ENCODE results near the gene SH2D1A. TPM values are rescaled to one million over a fixed set of nuclear protein-coding genes. Genes with fewer than 3 reads are reported as not detected.
"Not testable (repeated sequence)": the region's sequence is repeated elsewhere in the genome, so short reads cannot be mapped to it uniquely, and the experiment has no call there.

SH2D1A gene
- total RNA-seq, 1 experiment from 2014 or later = not detected

DNA sequence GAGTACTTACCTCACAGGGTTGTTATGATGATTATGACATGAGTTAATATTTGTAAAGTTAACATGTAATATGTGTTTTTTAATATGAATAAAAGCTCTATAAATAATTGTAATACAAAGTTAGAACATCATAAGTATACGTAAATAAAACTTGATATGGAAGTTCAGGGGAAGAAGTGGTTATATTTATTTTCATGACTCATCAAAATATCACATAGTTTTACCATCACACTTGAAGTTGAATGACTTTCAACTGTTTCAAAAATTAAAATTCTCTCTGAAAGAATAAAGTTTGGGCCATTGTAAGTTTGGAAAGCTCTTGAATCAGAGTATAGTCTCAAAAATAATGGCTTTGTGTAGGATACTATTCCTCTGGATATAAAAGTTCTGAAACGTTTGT lies 8.3 kb downstream of the SH2D1A start:
- no peak for DNase-seq (ENCODE audit: low read depth)

DNA sequence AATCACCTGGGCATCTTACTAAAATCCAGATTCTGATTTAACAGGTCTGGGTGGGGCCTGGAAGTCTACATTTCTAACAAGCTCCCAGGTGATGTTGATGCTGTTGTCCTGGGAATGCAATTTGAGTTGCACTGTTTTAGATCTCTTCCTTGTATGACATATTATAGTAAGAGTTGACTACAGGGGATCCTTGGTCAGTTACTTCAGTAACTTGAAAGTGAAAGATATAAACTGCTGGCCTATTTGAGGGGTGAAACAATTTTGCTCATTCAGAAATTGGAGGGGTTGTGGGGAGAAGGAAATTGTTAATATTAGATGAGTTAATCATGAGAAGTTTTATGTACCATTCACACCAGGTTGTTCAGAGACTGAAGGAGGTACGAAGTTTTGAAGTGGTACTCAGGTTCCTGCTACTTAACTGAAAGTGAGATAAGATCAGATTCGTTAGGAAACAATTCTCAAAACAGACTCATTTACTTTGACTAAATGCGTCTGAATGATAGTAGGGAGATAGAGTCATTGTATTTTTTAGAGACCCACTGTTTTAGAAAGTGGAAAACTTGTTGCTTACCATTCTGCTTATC lies 12.5 kb downstream of the SH2D1A start:
- no peak for DNase-seq (ENCODE audit: low read depth)

DNA sequence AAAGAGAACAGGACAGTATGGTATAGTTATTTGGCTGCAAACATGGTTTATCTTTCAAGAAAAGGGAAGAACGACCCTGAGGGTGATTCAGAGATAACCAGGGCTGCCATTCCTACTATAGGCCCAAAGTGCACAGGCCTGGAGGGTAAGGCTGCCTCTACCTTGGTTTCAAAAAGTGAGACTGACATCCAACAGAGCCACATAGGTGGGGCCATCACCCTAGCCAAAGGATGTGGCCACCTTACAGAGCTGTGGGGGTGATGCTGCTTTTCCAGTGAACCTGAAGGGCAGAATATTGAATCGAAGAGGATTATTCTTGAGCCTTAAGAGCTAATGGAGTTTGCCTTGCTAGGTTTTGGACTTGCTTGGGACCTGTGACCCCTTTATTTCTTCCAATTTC lies 15.7 kb downstream of the SH2D1A start:
- no peak for DNase-seq (ENCODE audit: low read depth)

DNA sequence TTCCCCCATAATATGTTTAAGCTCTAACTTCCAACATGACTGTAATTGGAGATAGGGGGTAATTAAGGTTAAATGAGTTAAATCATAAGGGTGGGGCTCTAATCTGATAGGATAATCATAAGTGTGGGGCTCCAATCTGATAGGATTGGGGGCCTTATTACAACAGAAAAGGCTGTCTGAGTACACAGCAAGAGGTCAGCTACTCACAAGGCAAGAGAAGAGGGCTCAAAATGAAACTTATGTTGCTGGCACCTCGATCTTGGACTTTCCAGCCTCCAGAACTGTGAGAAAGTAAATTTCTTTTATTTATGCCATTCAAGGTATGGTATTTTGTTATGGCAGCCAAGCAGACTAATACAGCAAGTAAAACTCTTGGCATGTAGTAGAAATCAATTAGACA lies 16.4 kb downstream of the SH2D1A start:
- DNase-seq (ENCODE audit: low read depth) = no peak

DNA sequence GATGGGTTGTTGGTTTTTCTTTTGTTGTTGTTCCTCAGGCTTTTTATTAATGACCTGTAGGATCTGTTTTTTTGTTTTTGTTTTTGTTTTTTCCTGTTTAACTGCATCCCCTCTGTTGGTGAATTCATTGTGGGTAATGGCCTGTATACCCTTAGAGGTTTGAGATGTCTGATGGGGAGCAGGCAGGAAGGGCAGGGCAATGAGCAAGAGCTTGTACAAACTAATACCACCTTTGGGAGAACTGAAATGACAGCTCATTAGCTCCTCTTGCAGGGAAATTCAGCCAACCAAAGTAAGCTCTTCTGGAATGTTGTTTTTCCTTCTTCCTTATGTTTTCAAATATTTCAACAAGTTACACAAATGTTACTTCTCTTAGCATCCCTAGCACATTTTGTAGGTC lies 23.4 kb downstream of the SH2D1A start:
- DNase-seq (ENCODE audit: low read depth) = no peak

DNA sequence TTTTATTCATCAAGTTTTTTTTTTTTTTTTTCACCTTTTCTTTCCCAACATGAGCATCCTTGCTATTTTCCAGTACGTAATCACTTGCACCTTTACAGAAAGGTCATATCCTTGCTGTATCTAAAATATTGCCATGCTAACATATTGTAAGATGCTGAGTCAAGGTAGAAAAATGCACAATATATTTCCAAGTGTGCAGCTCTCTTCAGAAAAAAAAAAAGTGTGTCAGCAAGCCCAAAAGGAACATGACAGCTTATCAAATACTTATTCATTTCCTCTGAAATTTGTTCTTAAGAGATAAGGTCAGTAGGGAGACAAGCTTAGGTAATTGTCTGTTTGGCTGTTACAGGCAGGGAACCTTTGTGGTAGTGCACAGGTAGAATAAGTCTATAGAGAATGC lies 27.0 kb downstream of the SH2D1A start:
- no peak for DNase-seq (ENCODE audit: low read depth)

DNA sequence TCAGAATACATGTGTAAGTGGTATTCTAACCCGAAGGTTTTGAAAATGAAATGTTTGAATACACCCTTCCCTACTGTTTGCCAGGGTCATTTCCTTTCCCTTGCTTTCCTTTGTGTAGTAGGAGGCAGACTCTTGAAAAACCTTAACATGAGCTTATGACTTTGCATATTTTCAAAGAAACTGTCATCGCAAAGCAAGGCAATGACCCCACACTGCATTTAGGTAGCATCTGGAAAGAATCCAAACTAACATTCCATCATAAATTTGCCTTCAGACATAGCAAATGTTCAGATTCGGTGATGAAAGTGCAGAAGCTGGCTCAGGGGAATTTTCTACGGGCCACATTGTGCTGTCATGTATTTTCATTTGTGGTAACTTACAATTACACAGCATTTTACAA lies 32.3 kb downstream of the SH2D1A start:
- peak; percentile 2 for DNase-seq (ENCODE audit: low read depth)

DNA sequence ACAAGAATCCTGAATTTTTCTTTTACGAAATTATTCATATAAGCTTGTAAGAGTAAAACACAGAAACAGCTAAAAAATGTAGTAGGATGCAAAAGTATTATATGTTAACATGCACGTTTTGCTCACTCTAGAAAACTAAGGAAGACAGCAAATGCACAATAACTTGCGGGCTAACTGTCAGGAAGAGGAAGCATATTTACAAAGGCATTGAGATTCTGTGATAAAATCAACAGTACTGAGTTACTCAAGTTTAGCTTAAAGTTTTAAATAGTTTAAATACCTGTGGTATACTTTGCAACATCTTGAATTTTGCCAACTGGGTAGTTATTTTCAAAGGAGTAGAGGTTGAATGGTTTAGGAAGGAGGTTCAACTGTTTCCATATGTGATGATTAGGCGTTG lies 37.0 kb downstream of the SH2D1A start:
- DNase-seq (ENCODE audit: low read depth) = no peak

DNA sequence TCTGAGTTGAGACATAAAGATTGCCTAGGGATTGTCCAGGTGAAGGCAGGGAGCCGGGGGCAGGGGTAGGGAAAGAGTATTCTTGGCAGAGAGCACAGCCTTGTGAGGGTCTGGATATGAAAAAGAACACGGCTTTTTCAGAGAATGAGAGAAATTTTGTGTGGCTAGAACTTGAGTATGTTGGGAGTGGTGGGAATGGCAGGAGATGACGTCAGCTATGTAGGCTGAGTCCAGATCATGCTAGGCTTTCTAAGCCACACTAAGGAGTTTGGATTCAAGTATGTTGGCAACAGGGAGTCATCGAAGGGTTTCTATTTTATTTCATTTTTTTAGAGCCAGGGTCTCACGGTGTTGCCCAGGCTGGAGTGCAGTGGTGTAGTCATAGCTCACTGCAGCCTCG lies 40.0 kb downstream of the SH2D1A start:
- no peak for DNase-seq (ENCODE audit: low read depth)

DNA sequence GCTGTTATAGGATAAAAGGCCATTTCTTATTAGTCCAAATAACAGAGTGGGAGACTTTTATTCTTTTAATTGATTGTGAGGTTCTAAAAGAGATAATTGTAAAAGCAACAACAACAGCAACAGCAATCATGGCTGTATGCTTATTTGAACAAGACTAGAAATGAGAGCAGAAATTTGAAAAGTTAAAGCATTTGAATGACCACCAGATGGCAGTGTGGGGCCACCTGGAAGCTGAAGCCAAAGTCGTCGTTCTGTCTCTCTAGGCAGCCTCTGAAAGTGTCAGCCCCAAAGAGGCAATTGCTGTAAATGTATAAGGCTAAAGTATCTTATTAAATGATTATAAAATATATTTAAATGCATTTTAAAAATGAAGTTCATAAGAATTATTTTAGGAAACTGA lies 42.2 kb downstream of the SH2D1A start:
- peak; percentile 41 for DNase-seq (ENCODE audit: low read depth)

DNA sequence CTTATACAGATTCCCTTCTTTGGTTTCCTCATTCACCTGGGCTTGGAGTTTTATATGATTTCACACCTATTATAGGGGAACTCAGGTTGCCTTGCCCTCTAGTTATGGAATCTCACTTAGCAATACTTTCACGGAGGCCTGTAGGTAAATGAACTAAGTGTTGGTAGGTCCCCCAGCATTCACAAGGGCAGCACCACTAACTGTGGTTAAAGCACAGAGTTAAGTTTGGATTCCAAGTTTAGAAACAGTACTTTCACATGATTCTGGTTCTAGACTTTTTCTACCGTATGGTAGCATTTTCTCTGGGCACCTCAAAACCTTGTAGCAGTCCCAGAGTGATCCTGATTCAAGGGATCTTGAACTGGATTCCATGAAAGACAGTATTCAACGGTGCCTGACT lies 46.4 kb downstream of the SH2D1A start:
- DNase-seq (ENCODE audit: low read depth) = no peak

DNA sequence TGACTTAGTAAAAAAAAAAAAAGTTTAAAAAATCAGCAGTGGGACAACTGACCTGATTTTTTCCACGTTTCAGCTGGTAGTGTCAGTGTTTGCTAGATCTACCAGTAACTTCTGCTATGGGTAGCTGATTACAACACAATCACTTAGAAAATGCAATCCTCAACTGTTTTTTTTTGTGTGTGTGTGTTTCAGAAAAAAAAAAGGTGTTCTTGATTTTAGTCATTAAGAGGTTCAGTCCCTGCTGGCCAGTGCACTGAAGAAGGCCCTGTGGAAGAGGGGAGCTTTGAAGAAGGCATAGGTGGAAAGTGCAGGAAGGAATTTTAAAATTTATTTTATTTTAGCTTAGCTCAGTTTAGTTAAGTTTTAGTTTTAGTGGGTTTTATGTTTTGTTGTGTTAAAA lies 46.9 kb downstream of the SH2D1A start:
- no peak for DNase-seq (ENCODE audit: low read depth)

DNA sequence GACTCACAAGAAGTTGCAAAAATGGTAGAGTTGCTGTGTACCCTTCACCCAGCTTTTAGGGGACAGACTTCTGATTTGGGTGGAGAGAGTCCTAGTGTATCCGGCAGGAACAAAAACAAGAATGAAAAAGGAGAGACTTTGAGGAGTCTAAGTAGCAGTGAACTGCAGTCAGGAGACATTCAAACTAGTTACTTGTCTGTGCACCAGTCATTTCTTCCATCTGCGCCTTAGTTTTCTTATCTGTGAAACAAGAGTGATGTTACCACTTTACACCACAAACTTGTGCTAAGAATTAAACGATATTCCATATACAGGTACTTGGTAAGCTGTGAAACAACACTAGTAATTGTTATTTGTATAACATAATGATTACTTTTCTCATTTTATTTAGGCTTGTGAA lies 47.3 kb downstream of the SH2D1A start:
- no peak for DNase-seq (ENCODE audit: low read depth)

DNA sequence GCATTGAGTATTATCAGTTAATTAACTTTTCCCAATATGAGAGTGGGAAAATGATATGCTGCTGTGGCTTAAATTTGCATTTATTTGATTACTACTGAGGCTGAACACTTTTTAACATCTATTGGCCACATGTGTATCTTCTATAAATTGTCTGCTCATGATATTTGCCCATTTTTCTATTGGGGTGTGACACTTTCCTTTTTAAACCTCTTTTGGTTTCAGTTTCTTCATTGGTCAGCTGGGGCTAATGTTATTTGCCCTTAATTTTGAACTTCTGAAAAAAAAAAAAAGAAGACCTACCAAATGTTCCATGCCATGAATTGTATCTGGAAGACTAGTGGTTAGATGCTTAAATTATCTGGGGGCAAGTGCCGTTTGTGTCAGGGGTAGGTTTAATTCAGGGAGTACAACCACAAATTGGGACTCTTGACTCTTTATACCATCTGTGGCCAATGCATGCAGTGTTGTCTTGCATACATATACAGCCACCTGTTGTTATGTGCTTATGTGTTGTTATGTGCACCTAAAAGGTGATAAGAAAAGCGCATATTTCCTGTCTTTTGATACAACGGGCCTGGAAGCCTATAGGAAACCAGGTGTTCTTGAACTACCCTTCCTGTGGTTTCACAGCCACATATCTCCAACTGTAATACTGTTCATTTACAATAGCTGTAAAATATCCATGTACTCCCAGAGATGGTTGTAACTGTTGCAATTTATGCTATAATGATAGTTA lies 49.0 kb downstream of the SH2D1A start:
- DNase-seq (ENCODE audit: low read depth) = no peak

DNA sequence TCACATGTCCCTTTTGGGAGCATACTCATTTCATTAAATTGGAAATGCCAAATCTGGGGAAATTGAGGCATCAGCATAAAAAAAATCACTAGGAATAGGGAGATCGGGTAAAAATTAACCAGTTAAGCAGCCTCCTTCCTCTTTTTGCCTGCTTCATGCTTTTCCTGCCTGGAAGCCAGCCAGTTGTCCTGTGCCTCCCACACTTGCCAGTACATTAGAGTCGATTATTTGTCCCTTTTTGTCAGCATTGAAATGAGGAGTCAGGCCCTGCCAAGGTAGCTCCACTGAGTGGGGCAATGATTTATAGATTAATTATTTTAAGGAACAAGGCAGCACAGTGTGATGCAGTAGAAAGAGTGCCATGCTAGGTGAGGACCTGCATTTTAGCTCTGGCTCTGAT lies 55.3 kb downstream of the SH2D1A start:
- DNase-seq (ENCODE audit: low read depth) = no peak

DNA sequence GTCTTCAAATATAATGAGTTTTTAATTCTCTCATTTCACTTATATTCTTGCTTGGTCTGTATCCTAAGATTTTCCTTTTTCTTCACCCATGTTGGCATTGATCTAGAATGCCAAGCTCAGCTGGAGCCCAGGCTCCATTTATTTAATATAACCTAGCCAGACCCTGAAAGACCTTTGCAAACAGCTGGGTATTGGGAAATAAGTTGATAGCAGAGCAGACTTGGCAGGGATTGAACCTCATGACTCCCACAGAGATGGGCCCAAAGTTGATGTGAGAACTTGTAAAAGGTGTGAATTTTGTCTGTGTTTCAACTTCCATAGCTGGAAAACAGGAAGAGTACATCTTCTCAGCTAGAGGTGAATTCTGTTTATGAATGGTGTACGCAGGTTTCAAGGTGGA lies 59.5 kb downstream of the SH2D1A start:
- no peak for DNase-seq (ENCODE audit: low read depth)

DNA sequence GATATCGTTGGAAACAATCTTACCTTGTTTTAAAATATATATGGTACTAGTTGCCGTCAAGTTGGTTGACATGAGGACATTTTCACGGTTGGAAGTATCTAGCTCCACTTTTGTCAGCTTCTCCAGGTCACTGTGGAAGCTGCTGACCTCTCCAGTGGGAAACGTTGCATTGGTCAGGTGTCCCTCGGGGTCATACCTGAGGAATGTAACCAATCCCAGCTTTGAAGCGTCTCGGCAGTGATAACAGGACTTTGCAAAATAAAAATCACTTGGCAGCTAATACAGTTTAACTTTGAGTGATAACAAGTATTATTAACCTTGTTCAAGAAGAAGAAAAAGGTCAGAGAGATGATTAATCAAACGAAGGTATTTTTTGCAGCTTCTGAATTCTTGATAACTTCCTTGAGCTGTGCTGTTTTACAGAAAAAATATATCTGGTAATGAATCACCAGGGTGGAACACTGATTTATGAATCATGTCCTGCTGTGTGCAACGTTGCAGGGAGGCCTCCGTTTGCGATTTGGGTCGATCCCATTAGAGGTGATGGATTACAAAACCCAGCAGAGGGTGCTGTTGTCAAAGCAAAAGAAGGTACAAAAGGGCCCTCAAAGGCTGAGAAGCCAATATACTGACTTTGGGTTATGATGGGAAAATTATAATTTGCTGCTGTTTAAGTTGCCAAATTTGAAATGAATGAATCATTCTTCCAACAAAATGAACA lies 60.1 kb downstream of the SH2D1A start:
- peak; percentile 73 for DNase-seq (ENCODE audit: low read depth)

DNA sequence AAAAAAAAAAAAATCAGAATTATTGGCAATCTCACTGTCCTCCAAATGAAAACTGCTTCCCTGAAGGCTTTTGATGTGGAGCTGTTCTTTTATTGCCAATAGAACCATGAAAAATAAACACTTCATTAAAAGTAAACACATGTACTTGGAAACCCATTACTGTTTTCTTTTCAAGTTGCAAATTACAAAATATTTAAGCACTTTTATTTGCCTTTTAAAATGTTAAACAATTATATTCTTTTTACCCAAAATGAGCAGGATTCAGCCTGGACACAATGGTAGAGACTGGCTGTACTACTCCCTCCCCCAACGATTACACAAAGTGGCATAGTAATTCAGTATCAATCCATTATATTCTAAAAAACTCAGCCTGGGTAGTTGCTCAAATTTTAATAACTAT lies 60.9 kb downstream of the SH2D1A start:
- DNase-seq (ENCODE audit: low read depth) = no peak

DNA sequence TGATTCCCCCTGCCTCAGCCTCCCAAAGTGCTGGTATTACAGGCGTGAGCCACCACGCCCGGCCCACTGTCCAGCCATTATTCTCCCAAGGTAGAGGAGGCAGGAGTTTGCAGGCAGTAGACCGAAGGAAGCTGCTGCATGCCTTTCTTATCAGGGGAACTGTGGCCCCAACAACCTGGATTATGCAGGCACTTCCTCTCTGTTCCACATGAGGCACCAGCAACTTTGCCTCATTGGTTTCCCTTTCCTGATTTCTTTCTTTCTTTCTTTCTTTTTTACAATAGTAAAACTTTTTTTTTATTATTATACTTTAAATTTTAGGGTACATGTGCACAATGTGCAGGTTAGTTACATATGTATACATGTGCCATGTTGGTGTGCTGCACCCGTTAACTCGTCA lies 62.0 kb downstream of the SH2D1A start:
- DNase-seq (ENCODE audit: low read depth) = not testable (repeated sequence)

DNA sequence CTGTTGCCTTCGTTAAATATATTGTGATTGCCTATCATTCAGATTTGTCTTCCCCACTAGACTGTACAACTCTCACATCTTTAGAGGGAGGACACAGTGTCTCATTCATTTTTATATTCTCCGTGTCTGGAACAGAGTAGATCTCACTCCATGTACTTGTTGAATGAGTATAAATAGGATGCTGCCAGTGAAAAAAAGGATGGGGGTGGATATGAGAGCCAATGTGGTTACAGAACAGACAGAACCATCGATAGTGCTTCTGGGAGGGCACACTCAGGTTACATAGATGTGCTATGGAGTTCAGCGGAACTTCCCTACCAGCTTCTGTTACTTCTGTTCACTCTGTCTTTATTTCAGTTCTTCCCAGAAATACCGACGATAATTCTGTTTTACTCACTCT lies 66.9 kb downstream of the SH2D1A start:
- no peak for DNase-seq (ENCODE audit: low read depth)

DNA sequence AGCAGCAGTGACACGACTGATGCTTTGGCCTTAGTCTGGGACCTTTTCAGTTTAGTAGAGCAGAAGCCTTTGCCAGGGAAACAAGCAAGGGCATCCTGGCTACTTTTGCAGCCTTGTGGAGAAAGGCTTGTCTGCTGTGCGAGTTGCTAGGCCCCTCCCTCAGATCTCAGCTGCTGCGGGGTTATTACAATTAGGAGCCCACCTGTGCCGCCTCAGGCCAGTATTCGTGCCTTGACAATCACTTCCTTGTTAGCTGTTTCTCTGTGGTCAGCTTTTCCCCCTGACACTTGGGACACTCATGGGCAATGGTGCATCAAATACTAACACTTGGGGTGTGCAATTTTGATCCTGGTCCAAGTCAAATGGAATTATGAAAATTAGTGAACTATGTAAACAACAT lies 67.9 kb downstream of the SH2D1A start:
- no peak for DNase-seq (ENCODE audit: low read depth)

DNA sequence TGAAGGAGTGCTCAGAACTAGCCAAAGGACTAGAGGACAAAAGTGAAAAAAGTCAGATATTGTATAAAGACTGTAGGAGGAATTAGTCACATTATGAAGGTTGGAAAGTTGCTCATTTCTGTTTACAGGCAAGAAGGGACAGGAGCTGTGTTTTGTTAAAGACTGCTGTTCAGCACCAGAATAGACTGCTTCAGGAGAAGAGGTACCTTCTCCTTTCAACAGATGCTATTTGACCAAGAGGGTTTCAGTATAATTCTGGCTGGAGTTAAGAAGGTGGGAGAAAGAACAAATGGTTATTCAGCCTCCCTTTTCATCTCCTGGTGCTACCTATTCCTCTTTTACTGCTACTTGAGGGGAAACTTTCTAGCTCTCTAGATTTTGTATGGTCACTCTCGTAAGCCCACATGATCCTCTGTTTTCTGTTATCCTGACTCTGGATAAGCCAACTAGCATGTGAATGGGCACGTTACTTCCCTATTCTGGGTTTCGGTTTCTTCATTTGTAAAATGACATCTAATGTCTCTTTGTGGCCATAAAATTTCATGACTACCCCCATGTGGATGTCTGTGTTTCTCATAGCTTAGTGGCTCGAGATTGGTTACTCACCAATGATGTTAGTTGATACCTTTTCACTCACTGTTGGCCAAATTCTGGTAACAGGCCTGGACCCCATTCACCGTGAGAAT lies 68.9 kb downstream of the SH2D1A start:
- no peak for DNase-seq (ENCODE audit: low read depth)
